ENCODE measurements around the gene EIF2S1. TPM values are rescaled to one million over a fixed set of nuclear protein-coding genes. Genes with fewer than 3 reads are reported as not detected.
"Not testable (repeated sequence)": the region's sequence is repeated elsewhere in the genome, so short reads cannot be mapped to it uniquely, and the experiment has no call there.

The EIF2S1 gene
- total RNA-seq, 1 donor from 2014 or later: 281 TPM

DNA sequence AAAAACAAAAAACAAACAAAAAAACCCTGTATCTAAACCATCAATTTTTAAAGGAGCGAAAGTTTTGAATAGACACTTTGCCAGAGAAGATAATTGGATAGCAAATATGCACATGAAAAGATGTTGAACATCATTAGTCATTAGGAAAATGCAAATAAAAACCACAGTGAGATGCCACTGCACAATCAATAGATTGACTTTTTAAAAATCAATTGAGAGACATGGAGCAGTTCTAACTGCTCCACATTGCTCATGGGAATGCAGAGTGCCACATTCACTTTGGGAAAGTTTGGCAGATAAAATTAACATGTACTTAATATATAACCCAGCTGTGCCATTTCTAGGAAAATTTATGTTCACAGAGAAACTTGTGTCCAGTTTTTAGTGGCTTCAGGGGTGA is 12.7 kb downstream of the EIF2S1 start:
- DNase-seq: no peak

- no peak for DNase-seq
Observed at GRCh38 chr14:67373347-67373746, 13.2 kb downstream of the EIF2S1 start.

- DNase-seq: no peak
Observed at GRCh38 chr14:67377916-67378315, 17.8 kb downstream of the EIF2S1 start.

DNA sequence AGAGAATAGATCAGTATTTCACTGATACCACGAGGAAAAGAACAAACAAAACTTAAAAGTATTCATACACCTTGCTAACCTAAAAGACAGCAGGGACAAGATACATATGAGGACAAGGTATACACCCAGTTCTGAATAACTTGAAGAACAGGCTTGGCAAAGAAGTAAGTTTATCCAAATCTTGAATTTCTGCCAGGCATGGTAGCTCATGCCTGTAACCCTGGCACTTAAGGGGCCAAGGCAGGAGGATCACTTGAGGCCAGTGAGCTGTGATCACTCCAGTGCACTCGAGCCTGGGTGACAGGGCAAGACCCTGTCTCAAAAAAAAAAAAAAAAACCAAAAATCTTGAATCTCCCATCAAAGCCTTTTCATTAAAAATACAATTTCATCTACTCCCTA is 25.0 kb downstream of the EIF2S1 start:
- no peak for DNase-seq

DNA sequence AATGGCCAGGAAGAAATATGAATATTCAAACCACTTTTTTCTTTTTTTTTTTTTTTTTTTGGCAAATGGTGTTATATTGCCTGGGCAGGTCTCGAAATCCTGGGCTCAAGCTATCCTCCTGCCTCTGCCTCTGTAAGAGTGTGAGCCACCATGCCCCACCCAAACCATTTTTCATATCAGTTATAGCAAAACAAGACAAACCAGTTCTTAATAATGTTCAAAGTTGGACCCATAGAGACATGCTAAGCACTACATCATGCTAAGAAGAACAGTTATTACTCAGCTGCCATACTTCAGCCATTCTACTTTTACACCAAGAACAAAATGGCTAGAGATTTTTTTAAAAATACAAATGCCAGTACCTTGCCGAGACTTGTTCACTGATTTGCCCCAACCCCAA is 25.5 kb downstream of the EIF2S1 start:
- DNase-seq: no peak

- no peak for DNase-seq
Observed at GRCh38 chr14:67387195-67387594, 27.1 kb downstream of the EIF2S1 start.

DNA sequence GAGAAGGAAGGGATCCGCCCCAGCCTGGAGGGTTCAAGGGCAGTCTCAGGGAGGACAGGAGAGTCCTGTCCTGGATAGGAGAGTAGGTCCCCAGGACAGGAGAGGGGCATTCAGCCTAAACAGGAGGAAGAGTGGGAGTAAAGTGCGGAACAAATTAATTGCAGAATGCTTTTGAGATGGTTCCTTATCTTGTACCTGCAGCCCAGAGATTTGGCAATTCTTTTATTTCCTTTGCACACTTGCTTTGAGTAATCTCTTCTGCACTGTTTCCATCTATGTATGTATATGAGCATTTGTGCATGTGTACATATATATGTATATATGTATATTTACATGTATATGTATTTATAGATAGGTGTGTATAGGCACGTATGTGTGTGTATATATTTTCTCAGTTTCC is 29.1 kb downstream of the EIF2S1 start:
- no peak for DNase-seq

GRCh38 chr14:67389811-67390534 is 29.8 kb downstream of the EIF2S1 start:
- no peak for DNase-seq

DNA sequence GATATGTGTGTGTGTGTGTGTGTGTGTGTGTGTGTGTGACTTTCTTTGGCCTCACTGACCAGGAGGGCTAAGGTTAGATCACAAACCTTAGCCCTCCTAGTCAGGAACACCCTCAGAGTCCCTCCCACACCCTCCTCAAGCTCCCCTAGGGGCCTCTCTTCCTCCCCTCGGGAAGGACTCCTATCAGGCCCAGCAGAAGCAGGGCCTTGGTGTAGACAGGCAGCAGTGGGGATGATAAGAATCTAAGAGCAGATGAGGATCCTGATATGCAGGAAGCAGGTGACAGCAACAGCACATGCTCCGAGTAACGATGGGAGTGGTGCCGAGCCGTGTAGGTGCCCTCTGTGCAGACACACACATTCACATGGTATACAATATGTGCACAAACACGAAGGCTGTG is 31.1 kb downstream of the EIF2S1 start:
- no peak for DNase-seq

- DNase-seq: no peak
Observed at GRCh38 chr14:67392123-67392522, 32.0 kb downstream of the EIF2S1 start.

- no peak for DNase-seq
Observed at GRCh38 chr14:67392800-67393199, 32.7 kb downstream of the EIF2S1 start.

DNA sequence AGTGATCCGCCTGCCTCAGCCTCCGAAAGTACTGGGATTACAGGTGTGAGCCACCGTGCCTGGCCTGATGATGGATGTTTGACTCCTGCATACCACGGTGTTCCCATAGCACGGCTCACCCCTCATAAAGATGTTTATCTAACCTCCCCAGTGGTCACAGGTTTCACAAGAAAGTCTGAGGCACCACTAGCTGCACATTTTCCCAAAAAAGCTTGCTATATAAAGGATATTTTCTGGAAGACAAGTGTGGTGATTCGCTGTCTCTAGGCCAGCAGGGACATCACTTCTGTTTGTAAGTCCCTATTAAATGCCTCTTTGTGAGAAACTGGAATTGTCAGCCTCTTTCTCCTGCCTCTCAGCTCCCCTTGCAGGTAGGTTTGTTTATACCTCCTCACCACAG is 33.6 kb downstream of the EIF2S1 start:
- DNase-seq: no peak

- DNase-seq: peak; percentile 54
Observed at GRCh38 chr14:67395086-67395875, 35.2 kb downstream of the EIF2S1 start.

- peak; percentile 68 for DNase-seq
Observed at GRCh38 chr14:67395876-67396189, 35.7 kb downstream of the EIF2S1 start.

DNA sequence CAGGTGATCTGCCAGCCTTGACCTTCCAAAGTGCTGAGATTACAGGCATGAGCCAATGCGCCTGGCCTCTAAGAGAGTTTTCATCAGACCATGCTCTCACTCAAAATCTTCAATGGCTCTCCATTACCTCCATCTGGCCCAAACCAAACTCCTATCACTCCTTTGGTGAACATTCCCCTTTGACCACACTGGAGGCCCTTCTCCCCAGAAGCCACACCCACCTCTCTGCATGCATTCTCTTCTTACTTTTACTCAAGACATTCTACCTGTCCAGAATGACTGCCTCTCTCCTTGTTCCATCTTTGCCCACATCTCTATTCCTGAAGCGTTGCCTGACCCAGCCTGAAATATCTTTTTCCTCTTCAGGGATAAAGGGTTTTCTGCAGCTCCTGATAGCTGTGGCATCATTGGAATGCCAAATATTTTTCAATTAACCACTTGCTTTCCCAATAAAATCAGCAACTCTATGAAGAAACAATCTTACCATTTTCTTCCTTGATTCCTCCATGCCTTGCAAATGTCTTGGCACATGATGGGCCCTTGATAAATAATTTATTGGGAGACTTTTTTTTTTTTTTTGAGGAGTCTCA is 36.3 kb downstream of the EIF2S1 start:
- DNase-seq: no peak

DNA sequence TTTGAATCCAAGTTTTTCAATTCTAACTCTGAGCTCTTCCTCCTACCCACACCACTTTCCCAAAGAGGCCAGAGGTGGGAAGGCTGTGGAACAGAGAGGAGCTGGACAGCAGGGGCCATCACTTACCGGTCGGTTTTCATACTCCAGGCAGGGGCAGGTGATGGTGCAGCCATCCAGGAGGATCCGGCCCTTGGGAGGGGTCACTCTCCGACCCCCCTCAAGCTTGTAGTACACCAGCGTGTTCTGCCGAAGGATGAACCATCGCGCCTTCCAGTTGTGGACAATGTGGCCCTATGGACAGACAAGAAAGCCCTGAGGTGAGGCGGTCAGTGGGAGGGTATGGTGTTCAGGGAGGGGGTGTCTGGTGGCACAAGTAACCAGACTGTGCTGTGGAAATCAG is 37.4 kb downstream of the EIF2S1 start:
- DNase-seq: no peak

- DNase-seq: no peak
Observed at GRCh38 chr14:67400434-67400833, 40.3 kb downstream of the EIF2S1 start.

GRCh38 chr14:67405771-67406170 is 45.6 kb downstream of the EIF2S1 start:
- DNase-seq: no peak

GRCh38 chr14:67408122-67408801 is 48.1 kb downstream of the EIF2S1 start:
- not testable (repeated sequence) for DNase-seq

GRCh38 chr14:67409461-67409860 is 49.3 kb downstream of the EIF2S1 start:
- no peak for DNase-seq

- no peak for DNase-seq
Observed at GRCh38 chr14:67410313-67410712, 50.2 kb downstream of the EIF2S1 start.

- no peak for DNase-seq
Observed at GRCh38 chr14:67411370-67411769, 51.2 kb downstream of the EIF2S1 start.

GRCh38 chr14:67411820-67412421 is 51.8 kb downstream of the EIF2S1 start, which contains the start of gene PLEK2:
TSS of gene PLEK2 (minus strand) at chr14:67412165. CDS start at chr14:67412059, 106 bp downstream.
- DNase-seq: peak; percentile 13

Data from dermis blood vessel endothelial cell (primary cell).